Transverse colon (tissue), 4 donors: ENCODE measurements around the gene RARA. TPM values are rescaled to one million over a fixed set of nuclear protein-coding genes. Genes with fewer than 3 reads are reported as not detected.

Source experiments
- DNase-seq: peaks from one replicate; pipeline ENCODE4 v3.0.0-alpha.2; 2019
- H3K27ac ChIP-seq, 4 donors: fragments of 200-600 bp; sonication (generic); 2 replicates each; pipeline ENCODE4 v1.5.1; 2016 to 2018; ENCODE audit warnings: inconsistent platforms in 4 of 4
- H3K27me3 ChIP-seq: fragments of 200-600 bp; sonication (generic); 2 replicates; pipeline ENCODE4 v1.5.1; 2017; ENCODE audit warnings: inconsistent platforms
- H3K36me3 ChIP-seq, 4 donors: fragments of 200-600 bp; sonication (generic); 2 replicates each; pipeline ENCODE4 v1.5.1; 2017 to 2019; ENCODE audit warnings: inconsistent platforms in 4 of 4
- H3K4me1 ChIP-seq, 4 donors: fragments of 200-600 bp; sonication (generic); 2 replicates each; pipeline ENCODE4 v1.5.1; 2017 to 2020; ENCODE audit warnings: inconsistent platforms in 4 of 4
- H3K4me3 ChIP-seq, 4 donors: fragments of 200-600 bp; sonication (generic); 1 replicate in 1 of 4; 2 replicates in 3 of 4; pipeline versions ENCODE4 v1.5.1 to v1.6.1; 2017 to 2019; ENCODE audit warnings: inconsistent platforms in 4 of 4
- H3K9me3 ChIP-seq, 2 donors: fragments of 200-600 bp; sonication (generic); 2 replicates each; pipeline ENCODE4 v1.5.1; 2017 to 2019; ENCODE audit warnings: inconsistent platforms in 2 of 2
- CTCF ChIP-seq, 5 experiments: fragments of 200-600 bp in 3 of 5; fragments of 450-650 bp in 2 of 5; sonication (generic) in 3 of 5; IDR thresholded peaks; 1 replicate in 2 of 5; 2 replicates in 3 of 5; pipeline ENCODE4 v1.5.1; 2016 to 2017; ENCODE audit warnings: antibody characterized with exemption in 5 of 5, inconsistent platforms in 3 of 5, mild to moderate bottlenecking in 2 of 5, moderate library complexity in 1 of 5
- EP300 ChIP-seq: sonication (generic); formaldehyde crosslinking; IDR thresholded peaks from one replicate; pipeline ENCODE4 v1.6.1; 2017; ENCODE audit warnings: antibody characterized with exemption, low read depth
- POLR2A ChIP-seq: fragments of 450-650 bp; IDR thresholded peaks from one replicate; pipeline ENCODE4 v1.6.1; 2016; ENCODE audit warnings: antibody characterized with exemption, mild to moderate bottlenecking, moderate library complexity
- POLR2AphosphoS5 ChIP-seq, 3 donors: sonication (generic); formaldehyde crosslinking; IDR thresholded peaks; one replicate each; pipeline ENCODE4 v1.6.1; 2016; ENCODE audit warnings: antibody characterized with exemption in 3 of 3
- WGBS, 2 donors: methylation state at CpG; one replicate each; pipeline ENCODE4 v1.1.5; 2018; ENCODE audit warnings: low coverage in 1 of 2; 5-methylcytosine and 5-hydroxymethylcytosine counted together
- in situ Hi-C, 4 donors: fragments of 200-750 bp; cut with MboI; loops; one replicate each; pipeline versions ENCODE4 v1.15.0 to v1.15.1; 2017; ENCODE audit warnings: low sequenced_read_pairs in 3 of 4, low pct_ligation_motif_present in 1 of 4, low pct_unique_long_range_greater_than_20kb in 1 of 4
- intact Hi-C: fragments of 100-400 bp; cut with DNase I; formaldehyde crosslinking; loops from one replicate; pipeline ENCODE4 v1.15.1; 2023; ENCODE audit warnings: low total_unique reads
- total RNA-seq, 4 donors: library from RNA; depleted of rRNA; stranded (reverse); fragments of >200 nt; gene quantifications; one replicate each; pipeline ENCODE4 v1.1.0, GENCODE V29; 2016

Gene RARA
- total RNA-seq, 4 donors from 2014 or later, result 23.5 to 110 (median 49.1) TPM

DNA sequence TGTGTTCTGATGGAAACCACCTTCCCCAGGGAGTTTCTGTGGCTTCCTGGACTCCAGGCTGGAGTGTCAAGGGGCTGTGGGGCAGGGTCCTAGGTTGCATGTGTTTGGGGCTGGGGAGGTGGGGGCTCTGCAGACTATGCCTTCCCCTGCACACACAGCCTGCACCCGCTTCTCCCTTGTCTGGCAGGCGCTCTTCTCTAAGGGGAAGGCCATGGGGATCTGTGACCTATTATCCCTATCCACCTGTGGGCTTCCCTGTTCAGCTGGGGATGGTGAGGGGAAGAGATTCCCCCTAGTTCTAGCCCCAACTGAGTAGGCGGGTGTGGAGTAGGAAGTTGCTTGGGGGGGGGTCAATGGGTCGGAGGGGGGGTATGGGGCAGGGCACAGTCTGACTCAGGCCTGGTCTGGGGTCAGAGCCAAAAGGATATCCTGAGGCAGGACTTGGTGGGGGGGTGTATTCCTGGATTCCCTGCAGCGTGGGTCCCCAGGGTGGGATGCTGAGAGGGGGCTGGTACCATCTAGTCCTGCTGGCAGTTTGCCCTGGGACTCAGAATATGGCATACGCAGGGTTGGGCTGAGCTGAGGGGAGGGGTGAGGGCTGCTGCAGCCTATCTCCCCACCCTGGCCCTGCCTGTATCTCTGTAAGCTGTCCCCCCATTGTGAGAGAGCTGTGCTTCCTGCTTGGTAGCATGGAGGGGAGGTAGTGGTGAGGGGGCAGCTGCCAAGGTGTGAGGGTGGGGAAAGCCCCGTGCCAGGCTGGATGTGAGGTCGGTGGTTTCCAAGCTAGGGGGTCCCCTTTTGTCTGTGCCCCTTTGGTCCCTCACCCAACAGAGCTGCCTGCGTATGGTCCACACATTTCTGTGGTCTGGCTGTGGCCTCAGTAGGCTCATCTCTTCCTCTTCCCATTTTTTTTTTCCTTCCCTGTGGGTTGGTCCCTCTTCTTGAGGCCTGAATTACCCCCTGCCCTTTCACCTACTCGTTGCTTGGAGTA is 14.7 kb downstream of the RARA start:
- peak overlapping the region; percentile 91 to 96 (median 92) for H3K27ac ChIP-seq
- DNase-seq, result peak; percentile 36
- intact Hi-C loops (no loop called here), in situ Hi-C loops (no loop called here)
- no peaks in the 10 kb centered on the region for H3K36me3 ChIP-seq
- H3K27me3 ChIP-seq, result no peaks in the 10 kb centered on the region
- H3K9me3 ChIP-seq, result no peaks in the 10 kb centered on the region
- peak overlapping the region in 2 of 4 donors; percentile 28 to 35 for H3K4me3 ChIP-seq
- H3K4me1 ChIP-seq, result peaks cover 82 to 100% (median 97%) of the 10 kb centered on the region in 4 donors
- WGBS, 2 donors, result 39 to 61% methylated on average over 4 to 8 of the region's 10 CpGs
- no peak for TF ChIP-seq CTCF (IDR thresholded peaks at IDR 0.05)

GRCh38 chr17:40325156-40326013 is 16.4 kb downstream of the RARA start:
- intact Hi-C loops (no loop called here), in situ Hi-C loops (no loop called here)
- peaks cover 78 to 98% (median 92%) of the 10 kb centered on the region in 4 donors for H3K4me1 ChIP-seq
- peak overlapping the region; percentile 91 to 96 (median 92) for H3K27ac ChIP-seq
- DNase-seq, result no peak
- no peaks in the 10 kb centered on the region for H3K27me3 ChIP-seq
- H3K36me3 ChIP-seq, result no peaks in the 10 kb centered on the region
- no peak overlapping the region for H3K4me3 ChIP-seq
- 55 to 76% methylated on average over 4 to 13 of the region's 13 CpGs for WGBS, 2 donors
- TF ChIP-seq POLR2AphosphoS5 (IDR thresholded peaks at IDR 0.05) (no peak), EP300 (no peak), POLR2A (no peak), CTCF (IDR thresholded peaks at IDR 0.05) (no peak)
- H3K9me3 ChIP-seq, result no peaks in the 10 kb centered on the region

DNA sequence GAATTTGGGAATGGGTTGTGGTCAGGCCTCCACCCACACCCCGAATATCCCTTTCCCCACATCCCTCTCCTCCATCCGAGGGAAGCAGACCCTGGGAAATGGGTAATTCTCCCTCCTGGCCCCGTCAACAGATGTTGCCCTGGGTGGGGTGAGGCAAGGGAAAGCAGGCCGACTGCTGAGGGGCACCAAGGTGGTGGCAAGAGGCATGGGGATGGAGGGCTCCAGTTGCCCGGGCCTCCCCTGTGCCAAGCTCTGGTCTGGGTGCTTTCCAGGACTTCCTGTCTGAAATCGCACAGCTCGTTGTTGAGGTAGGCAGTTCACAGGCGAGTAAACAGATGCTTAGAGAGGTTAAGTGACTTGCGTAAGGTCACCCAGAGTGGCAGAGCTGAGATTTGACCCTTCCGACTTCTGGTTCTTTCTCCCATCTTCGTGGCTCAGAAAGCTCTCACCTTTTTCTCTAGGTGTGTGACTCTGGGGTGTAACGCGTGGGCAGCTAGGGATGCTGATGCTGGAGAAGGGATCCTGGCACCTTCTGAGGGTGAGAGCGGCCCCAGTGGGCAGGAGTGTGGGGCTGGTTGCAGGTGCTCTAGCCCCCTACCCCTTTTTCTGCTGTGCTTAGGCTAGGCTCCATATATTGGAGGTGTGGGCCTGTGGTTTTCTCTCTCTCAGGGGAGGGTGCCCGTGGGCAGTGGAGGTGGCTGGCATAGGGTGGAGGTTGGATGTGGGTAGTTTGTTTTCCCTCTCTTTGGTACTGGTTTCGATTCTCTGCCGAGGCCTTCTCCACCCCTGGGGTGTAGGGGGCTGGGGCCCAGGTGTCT is 17.2 kb downstream of the RARA start:
- Histone ChIP-seq H3K36me3 (no peaks in the 10 kb centered on the region), H3K9me3 (no peaks in the 10 kb centered on the region), H3K4me3 (no peak overlapping the region), H3K27ac (peak overlapping the region; percentile 91 to 96 (median 92)), H3K27me3 (no peaks in the 10 kb centered on the region), H3K4me1 (peaks cover 79 to 98% (median 92%) of the 10 kb centered on the region in 4 donors)
- TF ChIP-seq POLR2AphosphoS5 (IDR thresholded peaks at IDR 0.05) (no peak), POLR2A (no peak), EP300 (no peak), CTCF (IDR thresholded peaks at IDR 0.05) (no peak)
- WGBS, 2 donors, result 39 to 40% methylated on average over 1 to 17 of the region's 17 CpGs
- intact Hi-C loops, result no loop called here
- in situ Hi-C loops, result no loop called here
- DNase-seq, result peak; percentile 55
